HG03469 (cell line): ENCODE results near the gene OR2F2.

Source experiments
- ATAC-seq: cut with Tn5 transposase; IDR thresholded peaks from one replicate; pipeline ENCODE4 v1.9.1; 2021; ENCODE audit warnings: mild to moderate bottlenecking, moderate library complexity, moderate number of reproducible peaks; ENCODE audit not compliant: unreplicated experiment

Gene OR2F2

DNA sequence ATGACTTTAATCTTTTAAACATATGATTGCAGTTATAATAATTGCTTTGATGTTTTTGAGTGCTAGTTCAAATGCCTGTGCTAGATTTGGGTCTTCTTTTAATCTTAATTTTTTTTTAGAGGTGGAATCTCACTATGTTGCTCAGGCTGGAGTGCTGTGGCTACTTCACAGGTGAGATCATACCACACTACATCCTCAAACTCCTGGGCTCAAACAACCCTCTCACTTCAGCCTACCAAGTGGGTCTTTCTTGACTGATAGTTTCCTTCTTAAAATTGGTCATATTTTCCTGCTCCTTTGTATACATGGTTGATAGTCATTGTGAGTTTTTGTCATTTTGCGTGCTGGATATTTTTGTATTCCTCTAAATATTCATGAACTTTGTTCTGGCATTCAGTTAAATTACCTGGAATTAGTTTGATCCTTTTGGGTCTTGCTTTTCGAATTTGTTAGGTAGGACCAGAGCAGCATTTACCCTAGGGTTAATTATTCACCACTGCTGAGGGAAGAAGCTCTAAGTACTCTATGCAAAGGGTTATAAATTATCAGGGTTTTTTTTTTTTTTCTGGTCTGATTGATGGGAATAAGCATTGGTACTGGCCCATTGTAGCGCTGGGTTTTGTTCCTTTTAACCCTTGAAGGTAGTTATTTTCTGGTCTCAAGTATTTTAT lies 21.0 kb upstream of the OR2F2 start:
- no peak for ATAC-seq

- no peak for ATAC-seq
These were observed 19.9 kb upstream of the OR2F2 start for GRCh38 chr7:143914938-143915652.

DNA sequence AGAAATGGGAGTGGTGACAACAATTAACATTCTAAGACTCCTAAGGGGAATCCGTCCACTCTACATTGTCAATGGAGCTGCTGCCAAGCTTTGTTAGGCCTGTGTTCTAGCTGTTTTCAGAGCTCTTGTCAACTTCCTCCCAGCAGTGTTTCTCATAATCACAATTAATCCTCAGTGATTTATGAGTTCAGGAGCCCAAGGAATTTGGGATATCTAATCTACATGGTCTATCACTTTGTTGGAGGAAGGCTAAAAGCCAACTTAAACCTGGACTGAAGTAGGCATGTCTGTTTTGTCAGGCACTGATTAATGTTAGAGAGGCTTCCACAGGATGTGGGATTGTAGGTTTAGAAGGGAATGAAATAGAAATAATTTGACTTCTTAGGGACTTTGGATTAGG lies 10.2 kb upstream of the OR2F2 start:
- no peak for ATAC-seq

DNA sequence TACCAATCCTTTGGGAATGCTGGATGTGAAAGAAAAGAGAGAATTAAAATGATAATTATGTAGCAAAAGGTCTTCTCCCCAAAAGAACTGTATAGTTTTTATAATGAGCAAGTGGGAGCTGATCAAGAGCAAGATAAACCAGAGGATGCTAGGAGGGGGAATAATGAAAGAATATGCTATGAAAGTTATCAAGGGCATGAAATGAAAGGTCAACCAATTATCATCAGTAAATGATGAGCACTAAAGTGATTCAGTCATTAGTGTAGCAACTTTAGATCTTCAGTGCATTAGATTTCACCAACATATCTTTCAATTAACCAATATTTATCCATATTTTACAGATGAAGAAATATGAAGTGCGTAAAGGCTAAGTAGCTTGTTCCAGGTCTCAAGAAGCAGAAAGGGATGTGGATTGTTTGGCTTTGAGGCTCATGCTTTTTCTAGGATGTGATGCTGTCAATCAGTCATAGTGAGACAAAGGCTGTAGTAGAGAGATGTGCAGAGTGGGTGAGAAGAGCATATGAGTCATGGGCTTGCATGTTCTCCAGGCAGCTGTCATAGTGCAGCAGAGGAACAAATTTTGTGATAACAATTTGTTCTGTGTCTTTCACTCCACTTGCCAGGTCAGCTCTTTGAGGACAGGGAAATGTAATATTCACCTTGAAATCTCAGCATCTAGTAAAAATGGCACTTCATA lies 5.7 kb upstream of the OR2F2 start:
- ATAC-seq, result peak; percentile 72

- ATAC-seq, result no peak
These were observed 3.3 kb upstream of the OR2F2 start for GRCh38 chr7:143931739-143932138.

DNA sequence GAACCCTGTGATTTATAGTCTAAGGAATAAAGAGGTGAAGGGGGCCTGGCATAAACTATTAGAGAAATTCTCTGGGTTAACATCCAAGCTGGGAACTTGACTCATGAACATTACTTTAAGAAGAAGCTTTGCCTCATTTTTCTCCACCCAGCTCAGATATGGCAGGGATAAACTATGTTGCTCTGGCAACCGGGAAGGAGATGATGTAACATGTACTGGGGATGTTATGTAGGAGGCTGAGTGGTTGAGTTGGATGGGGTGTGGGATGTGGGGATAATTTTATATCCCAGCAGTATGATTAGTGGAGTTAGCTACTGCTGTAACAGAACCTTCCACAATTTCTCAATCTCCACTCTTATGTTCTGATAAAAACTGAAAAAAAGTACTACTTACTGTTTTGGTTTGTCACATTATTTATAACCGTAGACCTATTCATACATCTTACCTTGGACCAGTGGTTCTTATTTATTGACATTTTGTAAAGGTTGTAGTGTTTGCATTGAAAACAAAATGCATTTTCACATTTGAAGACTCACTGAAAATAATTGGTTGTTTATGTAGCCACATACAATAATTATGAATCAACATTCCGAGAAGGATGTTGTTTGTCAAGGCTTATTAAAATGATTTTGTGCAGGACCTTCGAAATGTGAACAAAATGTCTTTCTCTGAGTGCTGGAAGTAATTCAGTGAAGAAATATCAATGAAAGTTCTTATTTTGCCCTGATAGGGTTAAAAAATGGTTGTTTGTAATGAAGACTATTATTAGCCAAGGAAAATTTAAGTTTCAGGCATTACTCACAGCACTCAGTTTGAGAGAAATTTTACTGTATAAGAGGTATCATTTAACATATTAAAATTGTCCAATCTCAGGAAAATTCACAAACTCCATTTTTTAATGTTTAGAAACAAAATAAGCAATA lies 1.3 kb downstream of the OR2F2 start:
- no peak for ATAC-seq

DNA sequence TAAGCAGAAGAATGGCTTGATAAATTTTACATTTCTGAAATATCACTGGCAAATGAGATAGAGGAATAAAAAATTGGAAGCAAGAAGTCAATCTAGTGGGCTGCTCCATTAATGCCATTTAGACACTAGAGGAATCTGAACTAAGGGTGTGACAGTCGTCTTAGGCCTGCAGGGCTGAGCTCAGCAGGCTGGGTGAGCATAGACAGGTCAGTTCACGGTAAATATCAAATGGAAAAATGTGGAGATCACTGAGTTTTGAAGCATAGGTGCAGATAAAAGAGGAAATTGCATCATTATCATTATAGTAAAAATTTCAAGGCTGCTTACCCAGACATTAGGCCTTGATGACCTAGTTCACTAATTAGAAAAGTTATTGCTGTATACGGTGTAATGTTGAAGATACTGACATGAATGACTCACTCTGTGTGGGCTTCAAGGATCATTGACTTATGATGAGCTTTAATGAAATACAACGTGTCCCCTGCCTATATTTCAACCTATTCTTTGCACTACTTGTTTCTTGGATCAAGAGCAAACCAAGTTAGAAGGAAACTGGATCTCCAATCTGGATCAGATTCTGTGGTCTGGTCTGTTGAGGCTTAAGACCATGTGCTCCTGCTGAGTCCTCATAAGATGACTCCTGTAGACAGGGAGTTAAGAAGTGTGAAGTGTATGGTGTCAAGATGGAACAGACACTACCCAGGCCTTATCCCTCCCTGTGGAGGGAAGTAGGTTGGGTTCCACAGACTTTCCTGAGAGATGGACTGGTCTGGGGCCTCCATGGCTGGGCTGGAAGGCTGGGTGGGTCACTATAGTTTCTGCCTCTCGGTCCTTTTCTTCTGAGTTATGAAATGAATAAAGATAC lies 3.6 kb downstream of the OR2F2 start:
- no peak for ATAC-seq

DNA sequence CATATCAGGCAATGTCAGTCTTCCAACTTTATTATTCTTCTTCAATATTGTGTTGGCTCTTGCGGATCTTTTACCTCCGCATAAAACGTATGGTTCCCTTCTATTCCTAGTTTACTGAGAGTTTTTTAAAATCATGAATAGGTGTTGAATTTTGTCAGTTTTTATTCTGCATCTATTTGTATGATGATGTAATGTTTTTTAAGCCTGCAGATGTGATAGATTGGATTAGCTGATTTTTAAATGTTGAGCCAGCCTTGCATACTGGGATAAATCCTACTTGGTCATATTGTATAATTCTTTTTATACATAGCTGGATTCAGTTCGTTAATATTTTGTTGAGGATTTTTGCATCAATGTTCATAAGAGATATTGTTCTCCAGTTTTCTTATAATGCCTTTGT lies 10.4 kb downstream of the OR2F2 start:
- no peak for ATAC-seq

DNA sequence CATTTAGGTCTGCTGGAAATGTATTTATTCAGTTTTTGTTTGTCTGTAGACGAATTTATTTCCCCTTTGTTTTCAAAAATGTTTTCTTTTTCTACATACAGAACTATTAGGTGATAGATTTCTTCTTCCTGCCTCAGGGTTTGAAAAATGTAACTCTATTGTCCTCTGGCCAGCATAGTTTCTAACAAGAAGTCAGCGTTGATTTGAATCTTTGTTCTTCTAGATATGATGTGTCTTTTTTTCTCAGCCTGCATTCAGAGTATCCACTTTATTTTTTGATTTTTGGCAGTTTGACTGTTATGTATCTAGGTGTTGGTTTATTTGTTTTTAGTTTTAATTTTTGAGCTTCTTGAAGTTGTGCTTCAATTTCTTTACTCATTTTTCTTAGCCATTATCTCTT lies 12.1 kb downstream of the OR2F2 start:
- ATAC-seq, result no peak

DNA sequence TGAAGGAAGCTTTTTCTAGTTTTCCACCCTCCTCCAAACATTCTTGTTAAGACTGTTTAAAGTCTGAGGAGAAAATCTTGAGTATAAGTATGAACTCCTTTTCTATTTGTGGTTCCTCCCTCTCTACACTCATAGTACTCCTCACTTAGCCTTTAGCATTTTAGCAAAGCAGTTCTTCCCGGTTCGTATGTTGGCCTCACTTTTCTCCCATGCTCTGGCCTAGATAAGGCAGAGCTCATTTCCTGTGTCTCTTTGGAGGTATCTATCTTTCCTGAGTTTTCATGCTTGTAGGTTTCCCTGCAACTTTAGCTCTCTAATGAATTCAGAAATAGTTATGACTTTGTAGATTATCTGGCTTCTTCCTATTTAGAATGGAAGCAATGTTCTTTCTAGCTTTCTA lies 13.7 kb downstream of the OR2F2 start:
- no peak for ATAC-seq

GRCh38 chr7:143953421-143953820 lies 18.4 kb downstream of the OR2F2 start:
- ATAC-seq, result no peak

GRCh38 chr7:143954135-143954534 lies 19.1 kb downstream of the OR2F2 start:
- no peak for ATAC-seq

DNA sequence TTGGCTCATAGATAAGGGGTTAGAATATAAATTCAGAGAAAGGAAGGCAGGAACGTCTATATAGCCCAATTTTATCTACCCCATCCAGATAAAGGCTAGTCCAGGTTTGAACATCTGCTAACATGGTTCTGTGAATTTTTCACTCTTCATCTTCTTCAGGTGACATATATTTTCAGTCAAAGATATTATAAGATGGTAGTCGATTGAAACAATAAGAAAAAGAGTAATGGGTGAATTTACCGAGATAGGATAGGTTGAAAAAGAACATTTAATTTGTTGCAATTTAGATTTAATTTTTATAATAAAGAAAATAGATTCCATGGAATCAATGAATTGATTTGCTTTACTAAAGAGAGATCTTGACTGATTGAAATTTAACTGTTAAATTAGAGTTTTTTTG lies 19.5 kb downstream of the OR2F2 start, which contains the start of gene OR2F1:
TSS of gene OR2F1 (plus strand) at position 301 of the 400 bp plus-strand sequence. CDS start 5,127 bp downstream, outside the sequence.
- no peak for ATAC-seq

- no peak for ATAC-seq
These were observed 23.7 kb downstream of the OR2F2 start for GRCh38 chr7:143958781-143959180.

DNA sequence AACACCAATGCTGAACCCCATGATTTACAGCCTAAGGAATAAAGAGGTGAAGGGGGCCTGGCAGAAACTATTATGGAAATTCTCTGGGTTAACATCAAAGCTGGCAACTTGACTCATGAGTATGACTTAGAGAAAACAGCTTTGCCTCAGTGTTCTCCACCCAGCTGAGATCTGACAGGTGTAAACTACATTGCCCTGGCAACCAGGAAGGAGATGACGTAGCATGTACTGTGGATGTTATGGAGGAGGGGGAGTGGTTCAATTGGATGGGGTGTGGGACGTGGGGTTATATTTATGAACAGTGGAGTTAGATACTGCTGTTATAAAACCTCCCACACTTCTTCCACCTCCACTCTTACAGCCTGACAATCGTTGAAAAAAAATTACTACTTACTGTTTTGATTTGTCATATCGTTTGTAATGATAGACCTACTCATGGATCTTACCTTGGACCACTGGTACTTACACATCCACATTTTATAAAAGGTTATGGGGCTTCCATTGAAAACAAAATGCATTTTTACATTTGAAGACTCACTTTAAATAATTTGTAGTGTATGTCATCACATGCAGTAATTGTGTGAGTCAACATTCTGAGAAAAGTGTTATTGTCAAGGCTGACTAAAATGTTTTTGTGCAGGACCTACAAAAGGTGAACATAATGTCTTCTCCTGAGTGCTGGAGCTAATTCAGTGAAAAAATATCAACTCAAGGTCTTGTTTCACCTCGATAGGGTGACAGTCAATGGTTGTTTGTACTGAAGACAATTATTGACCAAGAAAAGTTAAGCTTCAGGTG lies 26.0 kb downstream of the OR2F2 start:
- no peak for ATAC-seq

- no peak for ATAC-seq
These were observed 30.2 kb downstream of the OR2F2 start for GRCh38 chr7:143965280-143965679.

GRCh38 chr7:143967398-143967797 lies 32.4 kb downstream of the OR2F2 start:
- no peak for ATAC-seq

GRCh38 chr7:143973870-143974416 lies 38.9 kb downstream of the OR2F2 start:
- no peak for ATAC-seq

- ATAC-seq, result no peak
These were observed 39.4 kb downstream of the OR2F2 start for GRCh38 chr7:143974459-143974858.
